Activated CD8-positive, alpha-beta memory T cell treated with anti-CD3 and anti-CD28 coated beads, Interleukin-2, amount 10 ng/mL, durations not matched to agents 7 days and 5 days (primary cell): ENCODE results near the gene SMYD4. TPM values are rescaled to one million over a fixed set of nuclear protein-coding genes. Genes with fewer than 3 reads are reported as not detected.

Experiments
- total RNA-seq, 2 experiments: library from RNA; stranded (reverse); gene quantifications; one replicate each; pipeline ENCODE4 v1.2.3, GENCODE V29; 2021

Gene SMYD4
- total RNA-seq, 2 experiments from 2014 or later, result 34.7 to 45.4 TPM

Other genes starting within 250 kb of the SMYD4 start
- 1 to 10 TPM in 1 of 2 experiments, under 1 TPM in 1; 0.55 to 1.3 TPM for gene SLC43A2, start 201.1 kb downstream of the SMYD4 start, total RNA-seq
- 1 to 10 TPM in 1 of 2 experiments, under 1 TPM in 1; 0.70 to 2.0 TPM for gene SCARF1, start 184.2 kb downstream of the SMYD4 start, total RNA-seq
- gene RILP, start 180.0 kb downstream of the SMYD4 start, total RNA-seq, result 1 to 10 TPM; 4.8 to 6.9 TPM
- 100 to 1,000 TPM; 324 to 358 TPM for gene PRPF8, start 145.0 kb downstream of the SMYD4 start, total RNA-seq
- under 1 TPM; 0.20 to 0.28 TPM for gene TLCD2, start 119.5 kb downstream of the SMYD4 start, total RNA-seq
- 10 to 100 TPM; 28.7 to 32.1 TPM for gene WDR81, start 105.2 kb downstream of the SMYD4 start, total RNA-seq
- under 1 TPM; 0.18 to 0.19 TPM for gene SERPINF2, start 87.0 kb downstream of the SMYD4 start, total RNA-seq
- gene SERPINF1, start 67.8 kb downstream of the SMYD4 start, total RNA-seq, result 1 to 10 TPM in 1 of 2 experiments, under 1 TPM in 1; 0.93 to 1.1 TPM
- gene RPA1, start 103 bp upstream of the SMYD4 start, total RNA-seq, result 100 to 1,000 TPM; 196 to 249 TPM
- gene RTN4RL1, start 195.4 kb upstream of the SMYD4 start, total RNA-seq, result under 1 TPM; 0.09 to 0.45 TPM
- gene DPH1, start 200.3 kb upstream of the SMYD4 start, total RNA-seq, result 10 to 100 TPM; 29.2 to 37.5 TPM
- 10 to 100 TPM; 31.7 to 42.2 TPM for gene OVCA2, start 212.1 kb upstream of the SMYD4 start, total RNA-seq
- 100 to 1,000 TPM in 1 of 2 experiments, 10 to 100 TPM in 1; 88.5 to 122 TPM for gene HIC1, start 225.2 kb upstream of the SMYD4 start, total RNA-seq